HCT116 (cell line): Measurements from ENCODE around the gene OPCML.

ENCODE experiments used
- CTCF ChIP-seq, 3 experiments: fragments of 200-600 bp in 1 of 3; sonication (generic) in 1 of 3; IDR thresholded peaks in 2 of 3; conservative IDR thresholded peaks in 1 of 3; 2 replicates each; pipeline ENCODE4 v1.5.1; 2012 to 2017; ENCODE audit warnings: low read depth in 2 of 3, low read length in 2 of 3, antibody characterized with exemption in 1 of 3, borderline replicate concordance in 1 of 3, control low read depth in 1 of 3, mild to moderate bottlenecking in 1 of 3, mixed read lengths in 1 of 3, mixed run types in 1 of 3, moderate library complexity in 1 of 3; ENCODE audit not compliant: insufficient read depth in 1 of 3
- EGR1 ChIP-seq: IDR thresholded peaks from 2 replicates; pipeline ENCODE4 v1.6.1; 2012; ENCODE audit warnings: low read depth
- JUND ChIP-seq: IDR thresholded peaks from 2 replicates; pipeline ENCODE4 v1.6.1; 2012
- POLR2AphosphoS5 ChIP-seq: IDR thresholded peaks from 2 replicates; pipeline ENCODE4 v1.6.1; 2011; ENCODE audit warnings: mild to moderate bottlenecking, low read depth, low read length, moderate library complexity

- TF ChIP-seq POLR2AphosphoS5 = no peak
- TF ChIP-seq CTCF (IDR thresholded peaks at IDR 0.05 in 2 of 3, conservative IDR thresholded peaks at IDR 0.05 in 1 of 3; ENCODE audit: borderline replicate concordance in 1 of 3, insufficient read depth in 1 of 3, low read depth in 2 of 3, low read length in 2 of 3) = no peak
- no peak for TF ChIP-seq EGR1
- no peak for TF ChIP-seq JUND
Observed at GRCh38 chr11:132980670-132981069, 551.6 kb downstream of the OPCML start.
